OCI-LY3 (cell line): ENCODE results near the gene TRPT1.

Experiments
- EZH2phosphoT487 ChIP-seq: fragments of 200-600 bp; shearing (Covaris generic); IDR thresholded peaks from 2 replicates; pipeline ENCODE4 v1.6.1; 2018; ENCODE audit warnings: antibody characterized with exemption, mixed run types, low read depth
- TF ChIP-seq, protein P1 (sequence below): fragments of 200-600, 300-600 bp; sonication (generic); IDR thresholded peaks from 2 replicates; pipeline ENCODE4 v1.5.1; 2014; ENCODE audit warnings: antibody characterized with exemption, low read length, low read depth

DNA sequence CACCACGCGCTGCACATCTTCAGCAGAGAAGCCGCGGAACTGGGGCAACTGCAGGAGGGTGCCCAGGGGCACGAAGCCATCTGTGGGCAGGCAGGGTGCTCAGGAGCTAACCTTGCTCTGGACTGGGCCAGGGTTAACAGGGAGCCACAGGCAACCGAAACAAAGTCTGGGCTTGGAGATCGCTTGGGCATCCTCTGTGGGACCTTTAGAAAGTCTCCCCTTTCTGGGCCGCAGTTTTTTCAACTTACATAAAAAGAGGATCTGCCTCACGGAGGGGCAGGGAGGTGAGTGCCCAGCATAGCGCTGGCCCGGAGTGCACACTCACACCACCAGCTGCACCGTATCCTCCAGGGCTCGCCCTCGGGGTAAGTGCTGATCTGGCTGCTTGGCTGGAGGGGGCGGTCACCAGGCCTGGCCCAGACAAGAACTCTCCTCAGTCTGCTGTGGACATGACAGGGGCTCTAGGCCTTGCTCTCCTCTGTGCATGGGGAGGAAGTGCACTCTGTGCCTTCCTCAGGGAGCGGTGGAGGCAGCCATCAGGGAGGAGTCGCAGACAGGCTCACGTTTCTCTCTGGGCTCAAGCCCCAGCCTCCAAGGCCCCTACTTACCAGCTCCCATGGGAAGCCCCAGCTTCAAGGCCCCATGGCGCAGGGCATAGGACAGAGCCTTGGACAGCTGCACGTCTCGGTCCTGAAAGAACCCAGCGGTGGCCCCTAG is 937 bp downstream of the TRPT1 start:
- TF ChIP-seq, protein P1, sequence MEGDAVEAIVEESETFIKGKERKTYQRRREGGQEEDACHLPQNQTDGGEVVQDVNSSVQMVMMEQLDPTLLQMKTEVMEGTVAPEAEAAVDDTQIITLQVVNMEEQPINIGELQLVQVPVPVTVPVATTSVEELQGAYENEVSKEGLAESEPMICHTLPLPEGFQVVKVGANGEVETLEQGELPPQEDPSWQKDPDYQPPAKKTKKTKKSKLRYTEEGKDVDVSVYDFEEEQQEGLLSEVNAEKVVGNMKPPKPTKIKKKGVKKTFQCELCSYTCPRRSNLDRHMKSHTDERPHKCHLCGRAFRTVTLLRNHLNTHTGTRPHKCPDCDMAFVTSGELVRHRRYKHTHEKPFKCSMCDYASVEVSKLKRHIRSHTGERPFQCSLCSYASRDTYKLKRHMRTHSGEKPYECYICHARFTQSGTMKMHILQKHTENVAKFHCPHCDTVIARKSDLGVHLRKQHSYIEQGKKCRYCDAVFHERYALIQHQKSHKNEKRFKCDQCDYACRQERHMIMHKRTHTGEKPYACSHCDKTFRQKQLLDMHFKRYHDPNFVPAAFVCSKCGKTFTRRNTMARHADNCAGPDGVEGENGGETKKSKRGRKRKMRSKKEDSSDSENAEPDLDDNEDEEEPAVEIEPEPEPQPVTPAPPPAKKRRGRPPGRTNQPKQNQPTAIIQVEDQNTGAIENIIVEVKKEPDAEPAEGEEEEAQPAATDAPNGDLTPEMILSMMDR = no peak
- no peak for TF ChIP-seq EZH2phosphoT487
